ENCODE measurements around the gene ARL14EPL.
"Not testable (repeated sequence)": the region's sequence is repeated elsewhere in the genome, so short reads cannot be mapped to it uniquely, and the experiment has no call there.

Gene ARL14EPL

DNA sequence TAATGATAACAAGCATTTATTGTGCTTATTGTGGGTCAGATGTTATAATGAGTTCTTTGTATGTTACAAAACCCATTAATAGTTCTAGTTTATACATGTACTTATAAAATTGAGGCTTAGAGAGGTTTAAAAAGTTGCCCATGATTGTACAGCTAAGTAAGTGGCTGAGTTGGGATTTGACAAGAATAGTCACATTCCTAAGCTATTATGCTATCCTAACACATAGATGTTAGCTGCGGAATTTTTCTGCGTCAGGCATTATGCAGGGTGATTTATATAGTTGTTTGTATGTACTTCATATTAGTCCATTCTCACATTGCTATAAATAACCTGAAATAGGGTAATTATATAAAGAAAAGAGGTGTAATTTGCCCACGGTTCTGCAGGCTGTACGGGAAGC, 65.0 kb downstream of the ARL14EPL start:
- no peaks in the 10 kb centered on the region for H3K9me2 ChIP-seq (replicated peaks; ENCODE audit: low read depth, low read length)
- H3K36me3 ChIP-seq (ENCODE audit: insufficient read depth, low read length), result peaks cover 29% of the 10 kb centered on the region; the same call in 1 of the 2 replicates
- TF ChIP-seq, protein P1, sequence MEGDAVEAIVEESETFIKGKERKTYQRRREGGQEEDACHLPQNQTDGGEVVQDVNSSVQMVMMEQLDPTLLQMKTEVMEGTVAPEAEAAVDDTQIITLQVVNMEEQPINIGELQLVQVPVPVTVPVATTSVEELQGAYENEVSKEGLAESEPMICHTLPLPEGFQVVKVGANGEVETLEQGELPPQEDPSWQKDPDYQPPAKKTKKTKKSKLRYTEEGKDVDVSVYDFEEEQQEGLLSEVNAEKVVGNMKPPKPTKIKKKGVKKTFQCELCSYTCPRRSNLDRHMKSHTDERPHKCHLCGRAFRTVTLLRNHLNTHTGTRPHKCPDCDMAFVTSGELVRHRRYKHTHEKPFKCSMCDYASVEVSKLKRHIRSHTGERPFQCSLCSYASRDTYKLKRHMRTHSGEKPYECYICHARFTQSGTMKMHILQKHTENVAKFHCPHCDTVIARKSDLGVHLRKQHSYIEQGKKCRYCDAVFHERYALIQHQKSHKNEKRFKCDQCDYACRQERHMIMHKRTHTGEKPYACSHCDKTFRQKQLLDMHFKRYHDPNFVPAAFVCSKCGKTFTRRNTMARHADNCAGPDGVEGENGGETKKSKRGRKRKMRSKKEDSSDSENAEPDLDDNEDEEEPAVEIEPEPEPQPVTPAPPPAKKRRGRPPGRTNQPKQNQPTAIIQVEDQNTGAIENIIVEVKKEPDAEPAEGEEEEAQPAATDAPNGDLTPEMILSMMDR (conservative IDR thresholded peaks at IDR 0.05; ENCODE audit: low read length), result no peak
- TF ChIP-seq EZH2phosphoT487 (IDR thresholded peaks at IDR 0.05; ENCODE audit: borderline replicate concordance), result no peak
- H3K4me1 ChIP-seq (ENCODE audit: insufficient read depth, low read length, poor library complexity, severe bottlenecking), result no peaks in the 10 kb centered on the region
- no peak overlapping the region for H3K4me3 ChIP-seq (ENCODE audit: low read length, poor library complexity, severe bottlenecking)
- no peak overlapping the region for H3K9ac ChIP-seq (ENCODE audit: low read depth, low read length, poor library complexity, severe bottlenecking)
- H4K20me1 ChIP-seq (ENCODE audit: insufficient read depth, low read length, poor library complexity, severe bottlenecking), result no peaks in the 10 kb centered on the region
- H3K4me2 ChIP-seq (ENCODE audit: low read depth, low read length, poor library complexity, severe bottlenecking), result no peak overlapping the region
- H3K79me2 ChIP-seq (ENCODE audit: insufficient read depth, low read length), result no peaks in the 10 kb centered on the region
- H3F3A ChIP-seq (ENCODE audit: low read depth), result no peaks in the 10 kb centered on the region
- no peak overlapping the region for H2AFZ ChIP-seq (ENCODE audit: low read length)
- no peaks in the 10 kb centered on the region for H3K9me3 ChIP-seq (ENCODE audit: insufficient read depth, low read depth, low read length)
- no peaks in the 10 kb centered on the region for H3K27me3 ChIP-seq (ENCODE audit: insufficient read depth, low read length, poor library complexity, severe bottlenecking)

DNA sequence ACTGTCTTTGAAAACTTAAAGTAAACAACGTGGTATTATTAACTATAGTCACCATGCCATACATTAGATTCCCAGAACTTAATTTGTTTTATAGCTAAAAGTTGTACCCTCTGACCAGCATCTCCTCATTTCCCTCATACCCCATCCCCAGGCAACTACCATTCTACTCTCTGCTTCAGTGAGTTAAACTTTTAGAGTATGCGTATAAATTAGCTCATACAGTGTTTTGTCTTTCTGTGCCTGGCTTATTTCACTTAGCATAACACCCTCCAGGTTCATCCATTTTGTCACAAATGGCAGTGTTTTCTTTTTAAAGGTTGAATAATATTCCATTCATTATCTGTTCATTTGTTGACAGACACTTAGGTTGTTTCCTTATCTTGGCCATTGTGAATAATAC, 66.7 kb downstream of the ARL14EPL start:
- Histone ChIP-seq H3K27me3 (ENCODE audit: insufficient read depth, low read length, poor library complexity, severe bottlenecking) (no peaks in the 10 kb centered on the region), H3K79me2 (ENCODE audit: insufficient read depth, low read length) (no peaks in the 10 kb centered on the region), H3F3A (ENCODE audit: low read depth) (no peaks in the 10 kb centered on the region), H3K36me3 (ENCODE audit: insufficient read depth, low read length) (peaks cover 12% of the 10 kb centered on the region; the same call in 1 of the 2 replicates), H2AFZ (ENCODE audit: low read length) (no peak overlapping the region), H3K9me3 (ENCODE audit: insufficient read depth, low read depth, low read length) (no peaks in the 10 kb centered on the region), H4K20me1 (ENCODE audit: insufficient read depth, low read length, poor library complexity, severe bottlenecking) (no peaks in the 10 kb centered on the region), H3K9me2 (replicated peaks; ENCODE audit: low read depth, low read length) (no peaks in the 10 kb centered on the region), H3K9ac (ENCODE audit: low read depth, low read length, poor library complexity, severe bottlenecking) (no peak overlapping the region), H3K4me2 (ENCODE audit: low read depth, low read length, poor library complexity, severe bottlenecking) (no peak overlapping the region), H3K4me3 (ENCODE audit: low read length, poor library complexity, severe bottlenecking) (no peak overlapping the region), H3K4me1 (ENCODE audit: insufficient read depth, low read length, poor library complexity, severe bottlenecking) (no peaks in the 10 kb centered on the region)
- no peak for TF ChIP-seq EZH2phosphoT487 (IDR thresholded peaks at IDR 0.05; ENCODE audit: borderline replicate concordance)
- TF ChIP-seq, protein P1 (conservative IDR thresholded peaks at IDR 0.05; ENCODE audit: low read length), result no peak

DNA sequence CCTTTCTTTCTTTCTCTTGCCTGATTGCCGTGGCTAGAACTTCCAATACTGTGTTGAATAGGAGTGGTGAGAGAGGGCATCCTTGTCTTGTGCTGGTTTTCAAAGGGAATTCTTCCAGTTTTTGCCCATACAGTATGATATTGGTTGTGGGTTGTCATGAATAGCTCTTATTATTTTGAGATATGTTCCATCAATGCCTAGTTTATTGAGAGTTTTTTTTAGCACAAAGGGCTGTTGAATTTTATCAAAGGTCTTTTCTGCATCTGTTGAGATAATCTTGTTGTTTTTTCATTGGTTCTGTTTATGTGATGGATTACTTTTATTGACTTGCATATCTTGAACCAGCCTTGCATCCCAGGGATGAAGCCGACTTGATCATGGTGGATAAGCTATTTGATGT, 72.7 kb downstream of the ARL14EPL start:
- H3K36me3 ChIP-seq (ENCODE audit: insufficient read depth, low read length); H3K4me3 ChIP-seq (ENCODE audit: low read length, poor library complexity, severe bottlenecking); H3K4me1 ChIP-seq (ENCODE audit: insufficient read depth, low read length, poor library complexity, severe bottlenecking); H3F3A ChIP-seq (ENCODE audit: low read depth); H2AFZ ChIP-seq (ENCODE audit: low read length); H3K27me3 ChIP-seq (ENCODE audit: insufficient read depth, low read length, poor library complexity, severe bottlenecking); H4K20me1 ChIP-seq (ENCODE audit: insufficient read depth, low read length, poor library complexity, severe bottlenecking); H3K9ac ChIP-seq (ENCODE audit: low read depth, low read length, poor library complexity, severe bottlenecking); H3K79me2 ChIP-seq (ENCODE audit: insufficient read depth, low read length); H3K9me3 ChIP-seq (ENCODE audit: insufficient read depth, low read depth, low read length); H3K4me2 ChIP-seq (ENCODE audit: low read depth, low read length, poor library complexity, severe bottlenecking); H3K9me2 ChIP-seq (replicated peaks; ENCODE audit: low read depth, low read length): not testable (repeated sequence)

All from Loucy (cell line).